Neural cell (in vitro differentiated cells): ENCODE results near the gene SRRM2.

ENCODE experiments used
- EP300 ChIP-seq: fragments of 450-650 bp; conservative IDR thresholded peaks from 2 replicates; pipeline ENCODE4 v1.6.1; 2014; ENCODE audit warnings: antibody characterized with exemption, mild to moderate bottlenecking, moderate library complexity; ENCODE audit not compliant: poor library complexity, severe bottlenecking
- EZH2 ChIP-seq: fragments of 200-600, 300-800 bp; shearing (Covaris generic), sonication (generic); IDR thresholded peaks from 2 replicates; pipeline ENCODE4 v1.6.1; 2014; ENCODE audit warnings: antibody characterized with exemption, low read length, borderline replicate concordance, mild to moderate bottlenecking; ENCODE audit not compliant: insufficient read depth, poor library complexity, severe bottlenecking
- MXI1 ChIP-seq: fragments of 450-650 bp; conservative IDR thresholded peaks from 2 replicates; pipeline ENCODE4 v1.6.1; 2014; ENCODE audit warnings: antibody characterized with exemption, mild to moderate bottlenecking; ENCODE audit not compliant: poor library complexity, severe bottlenecking
- POLR2AphosphoS5 ChIP-seq: IDR thresholded peaks from 2 replicates; pipeline ENCODE4 v1.6.1; 2012
- RAD21 ChIP-seq: fragments of 450-650 bp; conservative IDR thresholded peaks from 2 replicates; pipeline ENCODE4 v1.6.1; 2014; ENCODE audit warnings: antibody characterized with exemption, mild to moderate bottlenecking, moderate library complexity
- TAF1 ChIP-seq: IDR thresholded peaks from 2 replicates; pipeline ENCODE4 v1.6.1; 2012; ENCODE audit warnings: low read depth
- TF ChIP-seq, protein P1 (sequence below): fragments of 450-650 bp; IDR thresholded peaks from 2 replicates; pipeline ENCODE4 v1.5.1; 2014; ENCODE audit warnings: antibody characterized with exemption, mild to moderate bottlenecking, moderate library complexity; ENCODE audit not compliant: poor library complexity, severe bottlenecking
- TF ChIP-seq, protein P2 (sequence below): IDR thresholded peaks from 2 replicates; pipeline ENCODE4 v1.6.1; 2012; ENCODE audit warnings: borderline replicate concordance

DNA sequence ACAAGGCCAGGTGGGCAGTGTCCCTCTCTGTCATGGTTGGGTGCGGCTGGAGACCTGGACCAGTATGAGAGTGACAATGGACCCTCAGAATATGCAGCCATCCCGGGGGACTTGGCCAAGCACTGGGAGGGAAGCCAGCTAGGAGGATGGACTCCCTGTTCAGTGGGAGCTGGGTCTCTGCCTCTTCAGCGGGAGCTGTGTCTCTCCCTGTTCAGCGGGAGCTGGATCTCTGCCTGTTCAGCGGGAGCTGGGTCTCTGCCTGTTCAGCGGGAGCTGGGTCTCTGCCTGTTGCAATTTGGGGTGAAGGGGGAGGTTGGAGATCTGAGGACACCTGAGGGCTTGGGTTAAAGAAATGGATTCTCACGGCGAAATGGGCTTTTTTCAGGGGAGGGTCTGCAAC, 38.7 kb downstream of the SRRM2 start:
- TF ChIP-seq, protein P1, sequence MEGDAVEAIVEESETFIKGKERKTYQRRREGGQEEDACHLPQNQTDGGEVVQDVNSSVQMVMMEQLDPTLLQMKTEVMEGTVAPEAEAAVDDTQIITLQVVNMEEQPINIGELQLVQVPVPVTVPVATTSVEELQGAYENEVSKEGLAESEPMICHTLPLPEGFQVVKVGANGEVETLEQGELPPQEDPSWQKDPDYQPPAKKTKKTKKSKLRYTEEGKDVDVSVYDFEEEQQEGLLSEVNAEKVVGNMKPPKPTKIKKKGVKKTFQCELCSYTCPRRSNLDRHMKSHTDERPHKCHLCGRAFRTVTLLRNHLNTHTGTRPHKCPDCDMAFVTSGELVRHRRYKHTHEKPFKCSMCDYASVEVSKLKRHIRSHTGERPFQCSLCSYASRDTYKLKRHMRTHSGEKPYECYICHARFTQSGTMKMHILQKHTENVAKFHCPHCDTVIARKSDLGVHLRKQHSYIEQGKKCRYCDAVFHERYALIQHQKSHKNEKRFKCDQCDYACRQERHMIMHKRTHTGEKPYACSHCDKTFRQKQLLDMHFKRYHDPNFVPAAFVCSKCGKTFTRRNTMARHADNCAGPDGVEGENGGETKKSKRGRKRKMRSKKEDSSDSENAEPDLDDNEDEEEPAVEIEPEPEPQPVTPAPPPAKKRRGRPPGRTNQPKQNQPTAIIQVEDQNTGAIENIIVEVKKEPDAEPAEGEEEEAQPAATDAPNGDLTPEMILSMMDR = no peak
- no peak for TF ChIP-seq POLR2AphosphoS5
- TF ChIP-seq TAF1 = no peak
- no peak for TF ChIP-seq EP300
- TF ChIP-seq, protein P2, sequence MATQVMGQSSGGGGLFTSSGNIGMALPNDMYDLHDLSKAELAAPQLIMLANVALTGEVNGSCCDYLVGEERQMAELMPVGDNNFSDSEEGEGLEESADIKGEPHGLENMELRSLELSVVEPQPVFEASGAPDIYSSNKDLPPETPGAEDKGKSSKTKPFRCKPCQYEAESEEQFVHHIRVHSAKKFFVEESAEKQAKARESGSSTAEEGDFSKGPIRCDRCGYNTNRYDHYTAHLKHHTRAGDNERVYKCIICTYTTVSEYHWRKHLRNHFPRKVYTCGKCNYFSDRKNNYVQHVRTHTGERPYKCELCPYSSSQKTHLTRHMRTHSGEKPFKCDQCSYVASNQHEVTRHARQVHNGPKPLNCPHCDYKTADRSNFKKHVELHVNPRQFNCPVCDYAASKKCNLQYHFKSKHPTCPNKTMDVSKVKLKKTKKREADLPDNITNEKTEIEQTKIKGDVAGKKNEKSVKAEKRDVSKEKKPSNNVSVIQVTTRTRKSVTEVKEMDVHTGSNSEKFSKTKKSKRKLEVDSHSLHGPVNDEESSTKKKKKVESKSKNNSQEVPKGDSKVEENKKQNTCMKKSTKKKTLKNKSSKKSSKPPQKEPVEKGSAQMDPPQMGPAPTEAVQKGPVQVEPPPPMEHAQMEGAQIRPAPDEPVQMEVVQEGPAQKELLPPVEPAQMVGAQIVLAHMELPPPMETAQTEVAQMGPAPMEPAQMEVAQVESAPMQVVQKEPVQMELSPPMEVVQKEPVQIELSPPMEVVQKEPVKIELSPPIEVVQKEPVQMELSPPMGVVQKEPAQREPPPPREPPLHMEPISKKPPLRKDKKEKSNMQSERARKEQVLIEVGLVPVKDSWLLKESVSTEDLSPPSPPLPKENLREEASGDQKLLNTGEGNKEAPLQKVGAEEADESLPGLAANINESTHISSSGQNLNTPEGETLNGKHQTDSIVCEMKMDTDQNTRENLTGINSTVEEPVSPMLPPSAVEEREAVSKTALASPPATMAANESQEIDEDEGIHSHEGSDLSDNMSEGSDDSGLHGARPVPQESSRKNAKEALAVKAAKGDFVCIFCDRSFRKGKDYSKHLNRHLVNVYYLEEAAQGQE = no peak
- no peak for TF ChIP-seq RAD21
- no peak for TF ChIP-seq EZH2
- TF ChIP-seq MXI1 = no peak
